K562 (cell line): ENCODE measurements around the gene ANKRD12. TPM values are rescaled to one million over a fixed set of nuclear protein-coding genes. Genes with fewer than 3 reads are reported as not detected.
A peak's percentile ranks its signal among the peaks of the same experiment; 100 is the strongest.

ENCODE experiments used
- ATF3 ChIP-seq, 2 experiments: fragments of 450-650 bp in 1 of 2; sonication (generic) in 1 of 2; formaldehyde crosslinking in 1 of 2; IDR thresholded peaks in 1 of 2; conservative IDR thresholded peaks in 1 of 2; 2 replicates each; pipeline versions ENCODE4 v1.6.1 to v1.8.1; 2016 to 2023; ENCODE audit warnings: mild to moderate bottlenecking in 2 of 2, moderate library complexity in 2 of 2, inconsistent platforms in 1 of 2, missing genetic modification reagents in 1 of 2
- CTBP1 ChIP-seq: fragments of 450-650 bp; IDR thresholded peaks from 2 replicates; pipeline ENCODE4 v1.6.1; 2016; ENCODE audit warnings: borderline replicate concordance
- E2F4 ChIP-seq: sonication (generic); formaldehyde crosslinking; IDR thresholded peaks from 2 replicates; pipeline ENCODE4 v1.8.0; 2022; ENCODE audit warnings: mild to moderate bottlenecking, low read depth, missing genetic modification reagents
- EZH2 ChIP-seq: IDR thresholded peaks from 2 replicates; pipeline ENCODE4 v1.6.1; 2012; ENCODE audit warnings: low read depth, mild to moderate bottlenecking, inconsistent platforms, low read length, borderline replicate concordance
- HMG20A ChIP-seq: fragments of 450-650 bp; formaldehyde crosslinking; conservative IDR thresholded peaks from 2 replicates; pipeline ENCODE4 v1.4.0; 2020; ENCODE audit warnings: mild to moderate bottlenecking, mixed read lengths
- IRF9 ChIP-seq: fragments of 450-650 bp; IDR thresholded peaks from 2 replicates; pipeline ENCODE4 v1.6.1; 2016; ENCODE audit warnings: missing biosample characterization, missing genetic modification characterization
- KDM5B ChIP-seq: fragments of 200-600 bp; sonication (generic); IDR thresholded peaks from 2 replicates; pipeline ENCODE4 v1.6.1; 2012; ENCODE audit warnings: low read depth, mild to moderate bottlenecking, moderate library complexity, low read length, control low read depth, inconsistent platforms; ENCODE audit not compliant: insufficient replicate concordance
- MTF1 ChIP-seq: fragments of 250-450 bp; sonication (Bioruptor Pico); IDR thresholded peaks from 2 replicates; pipeline ENCODE4 v1.9.0; 2021; ENCODE audit warnings: moderate library complexity, mild to moderate bottlenecking, inconsistent platforms, borderline replicate concordance
- MYNN ChIP-seq, 2 experiments: sonication (generic); formaldehyde crosslinking in 1 of 2; IDR thresholded peaks; 2 replicates each; pipeline versions ENCODE4 v1.5.0 to v1.6.1; 2016 to 2020; ENCODE audit warnings: antibody characterized with exemption in 1 of 2, missing genetic modification reagents in 1 of 2
- POLR3G ChIP-seq: IDR thresholded peaks from 2 replicates; pipeline ENCODE4 v1.6.1; 2011; ENCODE audit not compliant: insufficient read length, insufficient replicate concordance; ENCODE audit errors: extremely low read depth
- PRPF4 ChIP-seq: fragments of 200-400 bp; formaldehyde crosslinking; IDR thresholded peaks from one replicate; pipeline ENCODE4 v1.6.1; 2017; ENCODE audit warnings: low read length, low read depth, mild to moderate bottlenecking; ENCODE audit not compliant: insufficient read depth, poor library complexity, severe bottlenecking
- RUNX1 ChIP-seq: sonication (generic); IDR thresholded peaks from 2 replicates; pipeline ENCODE4 v1.6.1; 2016; ENCODE audit warnings: antibody characterized with exemption, low read depth
- SFPQ ChIP-seq: fragments of 200-400 bp; formaldehyde crosslinking; IDR thresholded peaks from 2 replicates; pipeline ENCODE4 v1.6.1; 2017; ENCODE audit warnings: mild to moderate bottlenecking, low read depth, low read length, moderate library complexity
- SMARCA4 ChIP-seq: fragments of 450-650 bp; IDR thresholded peaks from 2 replicates; pipeline ENCODE4 v1.6.1; 2016
- SNAPC5 ChIP-seq: fragments of 250-450 bp; sonication (Bioruptor Pico); IDR thresholded peaks from 2 replicates; pipeline ENCODE4 v1.8.0; 2021; ENCODE audit warnings: moderate library complexity, mild to moderate bottlenecking, inconsistent platforms
- TFAM ChIP-seq: fragments of 250-450 bp; sonication (Bioruptor Pico); conservative IDR thresholded peaks from 2 replicates; pipeline ENCODE4 v1.5.0; 2021; ENCODE audit warnings: mild to moderate bottlenecking, moderate library complexity
- TFAP4 ChIP-seq: sonication (generic); formaldehyde crosslinking; IDR thresholded peaks from 2 replicates; pipeline ENCODE4 v1.8.0; 2022; ENCODE audit warnings: missing genetic modification reagents, mild to moderate bottlenecking, moderate library complexity, borderline replicate concordance
- ZKSCAN3 ChIP-seq: fragments of 250-450 bp; sonication (Bioruptor Pico); IDR thresholded peaks from 2 replicates; pipeline ENCODE4 v1.4.0; 2020
- ZNF282 ChIP-seq: sonication (generic); formaldehyde crosslinking; IDR thresholded peaks from 2 replicates; pipeline ENCODE4 v1.8.1; 2023; ENCODE audit warnings: missing genetic modification reagents
- ZNF347 ChIP-seq: fragments of 450-650 bp; formaldehyde crosslinking; IDR thresholded peaks from 2 replicates; pipeline ENCODE4 v1.4.0; 2020; ENCODE audit warnings: low read depth, mild to moderate bottlenecking, moderate library complexity
- ZNF766 ChIP-seq: fragments of 200-800 bp; sonication (Bioruptor generic); conservative IDR thresholded peaks from 2 replicates; pipeline ENCODE4 v1.6.1; 2016; ENCODE audit warnings: missing genetic modification characterization, missing compliant biosample characterization
- polyA plus RNA-seq, 8 experiments: library from polyadenylated mRNA; depleted of rRNA in 4 of 8; stranded (reverse) in 5 of 8; unstranded in 3 of 8; fragments of >200 nt; fragmentation: Nextera tagmentation in 2 of 8; fragmentation: Illumina TruSeq in 1 of 8; extraction: Ambion mirVana in 2 of 8; extraction: Trizol in 1 of 8; gene quantifications; 2 replicates each; pipeline versions ENCODE4 v1.2.1 to v1.2.3, GENCODE V29; 2011 to 2014; ENCODE audit warnings: inconsistent platforms in 1 of 8, missing spikeins in 1 of 8
- total RNA-seq, 7 experiments: library from RNA; depleted of rRNA in 6 of 7; stranded (reverse); fragments of >200 nt in 6 of 7; fragmentation: Illumina TruSeq in 2 of 7; extraction: Trizol in 2 of 7; gene quantifications; 2 replicates each; pipeline versions ENCODE4 v1.2.1 to v1.2.3, GENCODE V29; 2011 to 2021; ENCODE audit warnings: low replicate concordance in 1 of 7

Gene ANKRD12
- total and polyA plus RNA-seq, 9 of the 15 experiments (the other 6 are each of a cell fraction or from before 2014, with no cell fraction given): 6.6 to 28.2 (median 16.0) TPM

GRCh38 chr18:9172506-9173127, 36.0 kb downstream of the ANKRD12 start (continued):
- no peak; the same call in 1 of the 2 replicates for TF ChIP-seq IRF9
- no peak for TF ChIP-seq SNAPC5 (CRISPR knock-in tag)
- no peak for TF ChIP-seq EZH2
- TF ChIP-seq ZNF766 (CRISPR knock-in tag): peak; percentile 71; the same call in 1 of the 2 replicates
- no peak for TF ChIP-seq TFAM
- TF ChIP-seq E2F4: no peak
- no peak for TF ChIP-seq TFAP4 (CRISPR knock-in tag)
- no peak for TF ChIP-seq SFPQ
- TF ChIP-seq POLR3G: no peak
- TF ChIP-seq MTF1 (CRISPR knock-in tag): no peak
- TF ChIP-seq KDM5B: no peak
- no peak for TF ChIP-seq ZNF347 (CRISPR knock-in tag)
- TF ChIP-seq ZNF282 (CRISPR knock-in tag): no peak
- peak; percentile 63; the same call in 1 of the 2 replicates for TF ChIP-seq ATF3 (IDR thresholded peaks at IDR 0.05)
- no peak for TF ChIP-seq ATF3 (CRISPR knock-in tag; conservative IDR thresholded peaks at IDR 0.05)
- no peak for TF ChIP-seq PRPF4
- no peak for TF ChIP-seq ZKSCAN3 (CRISPR knock-in tag)
- no peak for TF ChIP-seq HMG20A (CRISPR knock-in tag)
- TF ChIP-seq MYNN (IDR thresholded peaks at IDR 0.05): no peak
- TF ChIP-seq MYNN (CRISPR knock-in tag; IDR thresholded peaks at IDR 0.05): no peak
- TF ChIP-seq CTBP1: peak; percentile 69
- TF ChIP-seq SMARCA4: peak; percentile 64; the same call in 1 of the 2 replicates
- no peak for TF ChIP-seq RUNX1
